GM23338 (cell line): ENCODE measurements around the gene PAPPA.

ENCODE experiments used
- CTCF ChIP-seq, 2 experiments: fragments of 200-600 bp in 1 of 2; sonication (generic) in 1 of 2; conservative IDR thresholded peaks; 2 replicates each; pipeline versions ENCODE4 v1.5.1 to v1.6.1; 2016 to 2017; ENCODE audit warnings: antibody characterized with exemption in 2 of 2, low read depth in 2 of 2, mild to moderate bottlenecking in 2 of 2, moderate library complexity in 1 of 2
- ZNF331 ChIP-seq: fragments of 250-450 bp; sonication (Bioruptor Pico); IDR thresholded peaks from 2 replicates; pipeline ENCODE4 v1.5.0; 2020; ENCODE audit warnings: low read depth, mild to moderate bottlenecking, moderate library complexity

- TF ChIP-seq CTCF (conservative IDR thresholded peaks at IDR 0.05; ENCODE audit: low read depth in 2 of 2) (no peak), ZNF331 (CRISPR knock-in tag) (no peak)
Observed at GRCh38 chr9:116271991-116272390, 118.4 kb downstream of the PAPPA start.
